ENCODE results near the gene PLIN3. TPM values are rescaled to one million over a fixed set of nuclear protein-coding genes. Genes with fewer than 3 reads are reported as not detected.

PLIN3 gene
- total and polyA plus RNA-seq, 9 of the 15 experiments (the other 6 are each of a cell fraction or from before 2014, with no cell fraction given) = 7.5 to 75.6 (median 43.1) TPM

GRCh38 chr19:4830768-4831265 lies 36.6 kb downstream of the PLIN3 start (continued):
- TF ChIP-seq ZNF407 (IDR thresholded peaks at IDR 0.05; ENCODE audit: low read depth) (peak; percentile 51; the same call in 1 of the 2 replicates), ZNF282 (CRISPR knock-in tag; IDR thresholded peaks at IDR 0.05) (no peak), MITF (IDR thresholded peaks at IDR 0.05) (no peak), ZNF57 (CRISPR knock-in tag; IDR thresholded peaks at IDR 0.05) (no peak), POU5F1 (IDR thresholded peaks at IDR 0.05; ENCODE audit: borderline replicate concordance, low read depth, low read length, partially characterized antibody) (no peak), TRIM28 (IDR thresholded peaks at IDR 0.05) (peak; percentile 24; the same call in 1 of the 2 replicates), ZNF263 (CRISPR knock-in tag; IDR thresholded peaks at IDR 0.05; ENCODE audit: borderline replicate concordance) (peak; percentile 62; the same call in 1 of the 2 replicates), ZNF311 (CRISPR knock-in tag; IDR thresholded peaks at IDR 0.05) (no peak), SMARCA5 (IDR thresholded peaks at IDR 0.05) (peak; percentile 79), KLF1 (tag; IDR thresholded peaks at IDR 0.05) (no peak), CC2D1A (IDR thresholded peaks at IDR 0.05) (no peak), HDAC8 (tag; IDR thresholded peaks at IDR 0.05) (no peak), FOSL1 (tag; conservative IDR thresholded peaks at IDR 0.05) (no peak), ZNF133 (CRISPR knock-in tag; IDR thresholded peaks at IDR 0.05) (no peak), PRPF4 (IDR thresholded peaks at IDR 0.05; ENCODE audit: insufficient read depth, low read depth, low read length, poor library complexity, severe bottlenecking) (no peak), SRSF3 (IDR thresholded peaks at IDR 0.05; ENCODE audit: insufficient read depth, low read length) (no peak), POLR2H (tag; IDR thresholded peaks at IDR 0.05; ENCODE audit: low read depth) (no peak), ZNF583 (CRISPR knock-in tag; IDR thresholded peaks at IDR 0.05) (no peak), JUN (IDR thresholded peaks at IDR 0.05; ENCODE audit: borderline replicate concordance, low read depth, low read length) (no peak), JUN (CRISPR knock-in tag; IDR thresholded peaks at IDR 0.05; ENCODE audit: borderline replicate concordance) (no peak), ZNF165 (CRISPR knock-in tag; IDR thresholded peaks at IDR 0.05; ENCODE audit: borderline replicate concordance) (no peak), PHF20 (IDR thresholded peaks at IDR 0.05; ENCODE audit: partially characterized antibody) (peak; percentile 23), PPARD (CRISPR knock-in tag; IDR thresholded peaks at IDR 0.05) (no peak)

All from K562 (cell line).